DMS153 (cell line): Measurements from ENCODE around the gene MACROH2A2.
"Not testable (repeated sequence)": the region's sequence is repeated elsewhere in the genome, so short reads cannot be mapped to it uniquely, and the experiment has no call there.

Experiments
- DNase-seq: peaks from one replicate; lab custom pipeline; 2025; lab: John Stamatoyannopoulos, UW

Gene MACROH2A2

GRCh38 chr10:70158113-70158512 lies 105.5 kb downstream of the MACROH2A2 start:
- no peak for DNase-seq

DNA sequence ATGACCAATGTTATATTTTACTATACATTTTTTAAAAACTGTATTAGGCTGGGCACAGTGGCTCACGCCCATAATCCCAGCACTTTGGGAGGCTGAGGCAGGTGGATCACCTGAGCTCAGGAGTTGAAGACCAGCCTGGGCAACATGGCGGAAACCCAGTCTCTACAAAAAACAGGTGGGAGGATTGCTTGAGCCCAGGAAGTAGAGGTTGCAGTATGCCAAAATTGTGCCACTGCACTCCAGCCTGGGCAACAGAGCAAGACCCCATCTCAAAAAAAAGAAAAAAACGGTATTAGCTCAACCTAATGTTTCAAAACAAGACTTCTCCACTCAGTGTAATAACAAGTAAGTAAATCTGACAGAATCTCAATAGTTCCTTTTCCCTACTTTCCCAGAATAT lies 106.7 kb downstream of the MACROH2A2 start:
- not testable (repeated sequence) for DNase-seq

- no peak for DNase-seq
Measured at GRCh38 chr10:70160798-70161197, 108.2 kb downstream of the MACROH2A2 start.
